Measurements from ENCODE around the gene AVL9.

DNA sequence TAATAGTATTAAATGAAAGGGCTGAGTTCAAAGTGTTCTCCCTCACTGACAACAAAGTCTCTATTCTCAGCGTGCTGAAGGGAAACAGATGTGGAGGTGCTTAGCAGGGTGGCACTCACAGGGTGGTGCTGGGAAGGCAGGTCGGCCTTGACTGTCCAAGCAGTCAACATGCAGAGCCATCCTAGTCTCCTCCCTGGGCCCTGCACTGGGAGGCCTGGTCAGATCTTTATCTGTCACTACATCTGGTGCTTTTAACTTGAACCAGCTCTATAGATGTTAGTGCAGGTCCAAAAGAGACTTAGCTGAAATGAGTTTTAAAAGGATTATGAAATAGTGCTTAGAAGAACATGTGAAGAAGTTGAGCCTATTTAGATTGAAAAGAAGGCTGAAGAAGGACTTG lies 82.1 kb downstream of the AVL9 start:
- TF ChIP-seq, protein P1, sequence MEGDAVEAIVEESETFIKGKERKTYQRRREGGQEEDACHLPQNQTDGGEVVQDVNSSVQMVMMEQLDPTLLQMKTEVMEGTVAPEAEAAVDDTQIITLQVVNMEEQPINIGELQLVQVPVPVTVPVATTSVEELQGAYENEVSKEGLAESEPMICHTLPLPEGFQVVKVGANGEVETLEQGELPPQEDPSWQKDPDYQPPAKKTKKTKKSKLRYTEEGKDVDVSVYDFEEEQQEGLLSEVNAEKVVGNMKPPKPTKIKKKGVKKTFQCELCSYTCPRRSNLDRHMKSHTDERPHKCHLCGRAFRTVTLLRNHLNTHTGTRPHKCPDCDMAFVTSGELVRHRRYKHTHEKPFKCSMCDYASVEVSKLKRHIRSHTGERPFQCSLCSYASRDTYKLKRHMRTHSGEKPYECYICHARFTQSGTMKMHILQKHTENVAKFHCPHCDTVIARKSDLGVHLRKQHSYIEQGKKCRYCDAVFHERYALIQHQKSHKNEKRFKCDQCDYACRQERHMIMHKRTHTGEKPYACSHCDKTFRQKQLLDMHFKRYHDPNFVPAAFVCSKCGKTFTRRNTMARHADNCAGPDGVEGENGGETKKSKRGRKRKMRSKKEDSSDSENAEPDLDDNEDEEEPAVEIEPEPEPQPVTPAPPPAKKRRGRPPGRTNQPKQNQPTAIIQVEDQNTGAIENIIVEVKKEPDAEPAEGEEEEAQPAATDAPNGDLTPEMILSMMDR (IDR thresholded peaks at IDR 0.05) = no peak
- no peak for TF ChIP-seq POLR2AphosphoS5 (IDR thresholded peaks at IDR 0.05)
- TF ChIP-seq EP300 (IDR thresholded peaks at IDR 0.05) = no peak
- TF ChIP-seq POLR2A (IDR thresholded peaks at IDR 0.05) = no peak

Measured in sigmoid colon (tissue), 4 donors.